Stimulated activated CD4-positive, alpha-beta T cell treated with anti-CD3 and anti-CD28 coated beads, TNF-alpha, amount 100 ng/mL, for 1 hour (primary cell): ENCODE measurements around the gene SCRG1.

Experiments used
- DNase-seq, 3 donors: peaks; one replicate each; pipeline ENCODE4 v3.0.0-alpha.2; 2020; ENCODE audit warnings: low read depth in 3 of 3, low spot score in 1 of 3

Gene SCRG1

GRCh38 chr4:173398779-173399415, at the start of gene SCRG1:
Gene SCRG1 (minus strand): TSS chr4:173399116. CDS start chr4:173391414, 7,702 bp downstream.
- no peak for DNase-seq

GRCh38 chr4:173448103-173448502, 49.2 kb upstream of the SCRG1 start:
- DNase-seq: no peak

DNA sequence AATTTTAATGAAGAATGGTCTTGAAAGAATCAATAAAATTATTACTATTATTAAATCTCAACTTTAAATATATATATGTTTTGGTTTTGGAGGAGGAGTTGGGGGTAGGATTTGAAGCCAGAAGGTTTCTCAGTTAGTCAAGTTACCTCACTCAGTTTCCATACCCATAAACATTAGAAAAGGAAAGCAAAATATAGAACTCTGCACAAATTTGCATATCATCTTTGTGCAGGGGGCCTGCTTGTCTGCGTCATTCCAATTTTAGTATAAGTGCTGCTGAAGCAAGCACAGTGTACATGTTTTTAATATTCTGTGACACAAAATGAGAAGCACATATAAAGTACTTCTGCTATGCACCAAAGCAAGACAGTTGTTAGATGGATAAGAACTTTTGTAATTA, 47.5 kb upstream of the SCRG1 start:
- no peak for DNase-seq

DNA sequence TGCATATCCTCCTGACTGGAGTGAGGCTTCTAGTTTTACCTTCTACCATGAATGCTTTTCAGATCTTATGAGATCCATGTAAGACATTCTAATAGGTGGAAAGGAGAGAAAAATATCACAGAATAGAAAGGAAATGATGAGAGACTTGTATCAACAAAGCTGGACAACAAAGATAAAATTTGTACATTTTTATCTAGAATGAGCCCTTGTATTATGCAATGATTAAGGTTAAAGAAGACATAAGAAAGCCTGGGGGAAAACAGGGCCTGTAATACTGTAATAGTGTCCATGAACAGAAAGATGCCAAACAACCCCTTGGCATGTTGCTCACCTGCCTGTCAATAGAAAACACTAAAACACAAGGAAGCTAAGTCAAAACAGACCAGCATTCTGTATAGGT, 44.2 kb upstream of the SCRG1 start:
- DNase-seq: no peak

DNA sequence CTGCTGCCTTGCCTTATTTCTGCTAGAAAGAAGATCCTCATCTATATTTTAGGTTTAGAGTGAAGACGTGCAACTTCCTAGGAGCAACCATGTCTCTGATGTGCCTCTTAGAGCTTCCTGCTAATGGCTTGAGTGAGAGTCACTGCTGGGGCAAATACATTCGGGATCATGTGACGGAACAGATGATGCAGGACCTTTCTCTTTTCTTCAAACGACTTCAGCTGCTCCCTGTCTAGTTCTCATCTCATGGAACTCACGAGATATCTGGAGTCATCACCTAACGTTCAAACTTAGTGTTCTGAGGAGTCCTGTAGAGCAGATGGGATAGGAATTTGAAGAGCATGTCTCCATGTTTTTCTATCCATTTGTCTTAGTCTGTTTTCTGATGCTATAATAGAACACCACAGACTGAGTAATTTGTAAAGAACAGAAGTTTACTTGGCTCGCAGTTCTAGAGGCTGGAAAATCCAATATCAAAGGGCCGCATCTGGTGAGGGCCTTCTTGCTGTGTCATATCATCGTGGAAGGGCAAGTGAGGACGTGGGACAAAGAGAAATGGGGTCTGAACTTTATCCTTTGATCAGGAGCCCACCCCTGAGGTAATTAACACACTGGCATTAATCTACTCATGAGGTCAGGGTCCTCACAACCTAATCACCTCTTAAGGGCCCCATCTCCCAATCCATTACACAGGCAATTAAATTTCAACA, 43.5 kb upstream of the SCRG1 start:
- DNase-seq: no peak

- no peak for DNase-seq
Observed at GRCh38 chr4:173440888-173441287, 42.0 kb upstream of the SCRG1 start.

DNA sequence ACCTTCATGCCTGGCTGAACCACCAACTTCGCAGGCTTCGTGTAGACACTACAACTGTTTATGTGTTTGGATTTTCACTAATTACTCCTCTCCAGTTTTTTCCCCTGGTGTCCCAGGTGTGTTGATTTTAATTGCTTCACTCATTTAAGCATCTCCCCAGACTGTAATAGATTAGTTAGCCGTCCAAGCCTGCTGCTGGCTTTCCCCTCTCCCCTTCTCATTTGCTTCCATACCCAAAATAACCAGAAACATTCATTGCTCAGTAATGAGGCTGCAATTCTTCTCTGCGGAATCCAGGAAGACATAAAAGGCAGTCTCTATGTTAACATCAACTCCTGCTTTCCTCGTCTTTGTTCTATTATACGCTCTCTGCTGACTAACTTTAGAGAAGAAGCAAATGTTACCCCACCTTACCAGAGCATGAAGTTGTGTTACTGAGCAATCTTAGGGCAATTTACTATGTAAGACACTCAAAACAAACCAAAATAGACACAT, 37.9 kb upstream of the SCRG1 start:
- DNase-seq: no peak

DNA sequence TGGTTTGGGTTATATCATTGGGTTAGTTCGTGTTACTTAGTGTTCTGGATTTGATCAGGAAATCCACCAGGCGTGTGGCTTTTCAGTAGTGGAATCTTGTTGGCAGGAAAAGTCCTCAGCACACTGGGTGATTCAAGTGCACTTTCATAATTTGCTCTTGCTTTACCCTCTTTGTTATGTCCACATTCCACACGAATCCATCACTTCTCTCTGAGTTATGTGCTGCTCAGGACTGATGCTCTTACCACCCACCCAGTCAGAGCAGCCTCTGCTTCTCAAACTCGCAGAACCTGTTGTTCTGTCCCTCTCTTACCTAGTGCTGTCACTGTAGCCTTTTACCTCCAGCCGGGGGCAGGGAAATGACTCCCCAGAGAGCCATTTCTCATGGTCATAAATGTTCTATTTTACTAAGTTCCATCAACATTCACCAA, 37.2 kb upstream of the SCRG1 start:
- no peak for DNase-seq

DNA sequence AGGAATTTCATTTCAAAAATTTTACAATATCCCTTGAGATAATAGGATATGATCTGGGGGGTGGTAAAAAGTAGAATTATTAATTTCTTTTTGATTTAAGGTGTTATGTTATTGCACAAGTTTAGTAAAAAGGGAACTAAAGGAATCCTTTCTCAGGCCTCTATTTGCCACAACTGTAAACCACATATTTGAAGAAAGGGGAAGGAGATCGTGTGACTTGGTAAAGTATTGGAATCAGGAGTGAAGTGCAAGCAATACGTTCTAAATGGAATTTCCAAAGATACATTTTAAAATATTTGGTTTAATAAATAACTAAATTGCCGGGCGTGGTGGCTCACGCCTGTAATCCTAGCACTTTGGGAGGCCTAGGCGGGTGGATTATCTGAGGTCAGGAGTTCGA, 35.3 kb upstream of the SCRG1 start:
- no peak for DNase-seq

GRCh38 chr4:173433447-173433846, 34.5 kb upstream of the SCRG1 start:
- DNase-seq: no peak

GRCh38 chr4:173432430-173432829, 33.5 kb upstream of the SCRG1 start:
- no peak for DNase-seq

DNA sequence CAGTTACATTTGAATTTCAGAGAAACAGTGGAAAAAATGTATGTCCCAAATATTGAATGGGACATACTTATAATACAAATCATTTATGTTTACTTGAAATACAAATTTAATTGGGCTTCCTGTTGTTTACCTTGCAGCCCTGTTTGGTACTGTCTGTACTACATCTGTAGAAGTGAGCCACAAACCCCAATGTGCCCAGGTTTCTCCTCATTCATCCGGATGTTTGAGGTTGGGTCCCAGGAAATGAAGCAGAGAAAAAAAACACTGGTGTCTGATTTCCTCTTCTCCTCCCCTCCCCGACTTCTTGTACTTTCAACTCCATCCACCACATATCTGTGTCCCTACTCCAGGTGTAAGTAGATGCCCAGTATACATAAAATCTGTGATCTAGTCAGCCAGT, 27.1 kb upstream of the SCRG1 start:
- no peak for DNase-seq

DNA sequence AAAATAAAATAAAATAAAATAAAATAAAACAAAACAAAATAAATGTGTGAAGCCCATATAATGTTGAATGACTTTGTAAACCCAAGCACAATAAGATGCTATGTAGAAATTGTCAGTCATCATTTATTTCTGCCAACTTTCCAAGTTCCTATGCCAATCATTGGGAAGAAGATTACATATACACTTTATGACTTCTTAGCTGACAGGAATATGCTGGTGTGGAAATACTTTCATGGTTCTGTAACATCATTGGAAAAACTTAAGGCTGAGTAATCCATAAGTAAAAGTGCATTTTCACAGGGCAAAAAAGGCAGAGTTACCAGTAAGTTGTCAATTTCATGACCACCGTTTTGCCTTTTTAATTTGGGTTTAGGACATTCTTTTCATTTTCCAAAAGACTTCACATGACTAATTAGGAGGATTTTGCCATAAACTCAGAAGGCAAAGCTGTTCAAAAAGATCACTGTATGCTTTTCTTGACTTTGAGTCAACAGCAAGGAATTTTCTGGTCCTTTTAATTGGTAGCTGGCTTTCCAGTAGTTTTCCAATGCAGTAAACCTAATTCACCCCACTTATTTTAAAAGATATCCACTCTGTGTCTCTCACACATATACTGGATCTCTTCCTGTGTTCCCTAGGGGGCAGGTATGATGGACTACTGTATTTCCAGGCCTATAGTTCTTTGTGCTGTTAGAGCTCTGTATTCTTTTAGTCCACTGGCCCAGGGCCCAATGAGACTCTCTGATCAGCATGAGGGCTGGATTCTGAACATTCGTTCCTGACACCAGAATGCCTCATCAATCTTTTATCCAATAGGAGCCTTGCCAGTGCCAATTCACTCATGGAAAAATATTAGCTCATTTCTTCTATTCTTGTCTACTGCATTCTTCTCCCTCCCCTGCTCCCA, 26.2 kb upstream of the SCRG1 start:
- no peak for DNase-seq

DNA sequence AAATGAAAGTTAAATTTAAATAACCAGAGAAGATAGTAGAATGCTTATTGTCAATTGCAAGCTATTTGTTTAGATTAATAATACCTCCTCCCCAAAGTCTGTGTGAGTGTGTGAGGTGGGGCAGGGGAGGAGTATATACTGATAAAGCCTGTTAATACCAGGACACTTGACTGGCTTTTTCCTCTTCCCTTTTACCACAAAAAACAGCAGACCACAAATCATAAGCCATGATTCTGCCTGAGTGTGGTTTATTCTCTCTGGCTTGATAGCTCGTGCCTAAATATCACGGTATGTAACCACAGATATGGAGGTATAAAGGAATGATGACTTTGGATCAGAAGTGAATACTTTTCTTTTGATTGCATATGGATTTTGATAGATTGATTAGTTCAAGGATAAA, 21.9 kb upstream of the SCRG1 start:
- DNase-seq: no peak

DNA sequence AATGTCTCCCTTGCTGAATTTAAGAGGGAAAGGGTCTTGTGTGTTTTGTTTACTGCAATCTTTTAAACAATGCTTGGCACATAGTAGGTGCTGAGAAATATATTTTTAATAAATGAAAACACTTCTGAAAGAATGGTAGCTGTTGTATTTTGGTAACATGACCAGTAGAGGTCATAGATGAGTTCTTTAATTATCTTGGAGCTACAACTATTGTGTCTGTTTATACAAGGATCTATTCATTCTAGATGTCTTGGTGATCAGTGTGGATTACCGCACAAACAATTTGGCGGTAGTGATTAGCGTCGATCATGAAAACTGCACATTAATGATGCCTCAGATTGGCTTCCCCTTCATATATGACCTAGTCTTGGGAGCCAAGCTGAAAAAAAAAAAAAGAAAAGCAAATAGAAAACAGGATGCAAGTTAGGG, 21.4 kb upstream of the SCRG1 start:
- no peak for DNase-seq

- no peak for DNase-seq
Observed at GRCh38 chr4:173418639-173419038, 19.7 kb upstream of the SCRG1 start.

GRCh38 chr4:173417833-173418232, 18.9 kb upstream of the SCRG1 start:
- no peak for DNase-seq

- no peak for DNase-seq
Observed at GRCh38 chr4:173415885-173416653, 17.2 kb upstream of the SCRG1 start.

- DNase-seq: no peak
Observed at GRCh38 chr4:173415092-173415491, 16.2 kb upstream of the SCRG1 start.

GRCh38 chr4:173414456-173414855, 15.5 kb upstream of the SCRG1 start:
- DNase-seq: no peak

DNA sequence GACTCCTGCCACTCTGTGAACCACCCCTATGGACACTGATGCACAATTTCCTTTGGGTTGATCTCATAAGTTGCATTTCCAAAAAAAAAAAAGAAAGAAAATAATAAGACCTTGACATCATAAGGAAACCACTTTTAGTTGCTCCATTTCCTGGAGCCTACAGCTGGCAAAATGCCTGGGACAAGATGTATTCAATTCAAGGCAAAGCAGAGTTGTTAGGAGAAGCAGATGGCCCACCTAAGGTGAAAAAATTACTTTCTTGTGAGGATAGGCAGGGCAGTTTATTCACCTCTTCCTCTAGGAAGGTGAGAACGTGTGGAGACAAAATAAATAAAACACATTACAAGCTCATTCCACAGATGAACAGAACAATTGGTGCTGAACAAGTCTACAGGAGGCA, 14.1 kb upstream of the SCRG1 start:
- DNase-seq: no peak
